Stimulated activated CD4-positive, alpha-beta T cell treated with anti-CD3 and anti-CD28 coated beads, Interleukin-4, amount 100 ng/mL, for 1 hour (primary cell): ENCODE measurements around the gene BBX.
"Not testable (repeated sequence)": the region's sequence is repeated elsewhere in the genome, so short reads cannot be mapped to it uniquely, and the experiment has no call there.

Experiments
- DNase-seq: peaks from one replicate; pipeline ENCODE4 v3.0.0-alpha.2; 2020

Gene BBX

DNA sequence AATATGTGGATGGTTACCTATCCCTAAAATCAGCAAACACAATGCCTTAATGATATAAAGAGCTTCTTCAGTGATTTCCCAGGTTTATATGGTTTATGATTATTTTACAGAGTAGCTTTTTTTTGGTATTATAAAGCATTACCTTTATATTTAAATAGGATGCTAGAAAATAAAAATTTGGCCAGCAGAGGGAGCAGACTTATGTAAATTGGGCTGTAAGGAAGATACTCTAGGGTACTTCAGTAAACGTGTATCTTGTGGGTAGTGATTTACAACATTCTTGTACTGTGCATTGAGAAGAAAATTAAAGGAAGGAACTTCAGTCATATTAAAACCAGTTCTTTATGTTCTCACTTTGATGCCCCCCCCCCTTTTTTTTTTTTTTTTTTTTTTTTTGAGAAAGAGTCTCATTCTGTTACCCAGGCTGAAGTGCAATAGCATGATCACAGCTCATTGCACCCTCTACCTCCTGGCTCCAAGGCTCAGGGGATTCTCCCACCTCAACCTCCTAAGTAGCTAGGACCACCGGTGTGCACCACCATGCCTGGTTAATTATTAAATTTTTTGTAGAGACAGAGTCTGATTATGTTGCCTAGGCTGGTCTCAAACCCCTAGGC, 167.9 kb downstream of the BBX start:
- DNase-seq: no peak

DNA sequence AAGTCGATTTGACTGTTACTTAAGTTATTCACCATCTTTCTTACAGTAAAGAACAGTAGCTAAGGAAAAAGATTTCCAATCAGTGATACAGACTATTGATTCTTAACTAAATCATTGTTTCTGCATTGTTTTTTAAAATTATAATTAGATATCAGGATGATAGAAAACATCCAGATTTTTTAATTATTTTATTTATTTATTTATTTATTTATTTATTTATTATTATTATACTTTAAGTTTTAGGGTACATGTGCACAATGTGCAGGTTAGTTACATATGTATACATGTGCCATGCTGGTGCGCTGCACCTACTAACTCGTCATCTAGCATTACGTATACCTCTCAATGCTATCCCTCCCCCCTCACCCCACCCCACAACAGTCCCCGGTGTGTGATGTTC, 169.2 kb downstream of the BBX start:
- not testable (repeated sequence) for DNase-seq

DNA sequence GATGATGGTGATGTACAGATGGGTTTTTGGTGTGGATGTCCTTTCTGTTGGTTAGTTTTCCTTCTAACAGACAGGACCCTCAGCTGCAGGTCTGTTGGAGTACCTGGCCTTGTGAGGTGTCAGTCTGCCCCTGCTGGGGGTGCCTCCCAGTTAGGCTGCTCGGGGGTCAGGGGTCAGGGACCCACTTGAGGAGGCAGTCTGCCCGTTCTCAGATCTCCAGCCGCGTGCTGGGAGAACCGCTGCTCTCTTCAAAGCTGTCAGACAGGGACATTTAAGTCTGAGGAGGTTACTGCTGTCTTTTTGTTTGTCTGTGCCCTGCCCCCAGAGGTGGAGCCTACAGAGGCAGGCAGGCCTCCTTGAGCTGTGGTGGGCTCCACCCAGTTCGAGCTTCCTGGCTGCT, 174.6 kb downstream of the BBX start:
- not testable (repeated sequence) for DNase-seq

DNA sequence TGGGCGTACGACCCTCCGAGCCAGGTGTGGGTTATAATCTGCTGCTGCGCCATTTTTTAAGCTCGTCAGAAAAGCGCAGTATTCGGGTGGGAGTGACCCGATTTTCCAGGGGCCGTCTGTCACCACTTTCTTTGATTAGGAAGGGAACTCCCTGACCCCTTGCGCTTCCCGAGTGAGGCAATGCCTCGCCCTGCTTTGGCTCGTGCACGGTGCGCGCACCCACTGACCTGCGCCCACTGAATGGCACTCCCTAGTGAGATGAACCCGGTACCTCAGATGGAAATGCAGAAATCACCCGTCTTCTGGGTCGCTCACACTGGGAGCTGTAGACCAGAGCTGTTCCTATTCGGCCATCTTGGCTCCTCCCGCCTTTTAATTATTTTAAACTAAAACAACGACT, 175.1 kb downstream of the BBX start:
- DNase-seq: not testable (repeated sequence)

DNA sequence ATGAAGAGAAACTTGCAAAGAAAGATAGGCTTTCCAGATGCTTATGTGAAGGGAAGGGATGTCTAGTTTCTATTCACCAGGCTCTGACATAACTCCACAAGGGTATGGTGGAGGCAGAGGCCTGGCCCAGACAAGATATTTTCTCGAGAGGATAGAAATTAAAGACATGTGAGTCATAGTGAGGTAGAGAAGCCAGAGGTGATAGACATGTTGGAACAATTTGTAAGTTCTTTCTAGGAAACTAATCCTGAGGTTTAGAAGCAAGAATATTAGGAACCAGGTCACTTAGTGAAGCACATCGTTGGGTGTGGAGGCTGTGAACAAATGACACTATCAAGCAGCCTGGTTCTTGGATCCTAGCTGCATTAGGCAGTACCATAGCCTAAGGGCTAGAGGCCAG, 176.9 kb downstream of the BBX start:
- DNase-seq: no peak

DNA sequence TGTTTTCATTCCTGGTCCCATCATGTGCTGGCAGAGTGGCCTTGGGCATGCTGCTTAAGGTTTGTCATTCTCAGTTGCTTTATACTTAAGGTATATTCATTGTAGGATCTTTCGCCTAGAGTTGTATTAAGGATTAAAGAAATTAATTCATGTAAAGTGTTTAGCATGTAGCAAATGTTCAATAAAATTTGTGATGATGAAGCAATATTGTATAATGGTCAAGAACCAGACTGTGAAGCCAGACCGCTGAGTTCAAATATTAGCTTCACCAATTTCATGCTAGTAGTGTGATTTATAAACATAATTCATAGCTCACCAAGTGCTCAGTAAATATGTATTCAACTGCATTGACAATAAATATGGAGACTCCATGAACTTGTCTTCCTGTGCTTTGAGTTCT, 178.5 kb downstream of the BBX start:
- DNase-seq: no peak

DNA sequence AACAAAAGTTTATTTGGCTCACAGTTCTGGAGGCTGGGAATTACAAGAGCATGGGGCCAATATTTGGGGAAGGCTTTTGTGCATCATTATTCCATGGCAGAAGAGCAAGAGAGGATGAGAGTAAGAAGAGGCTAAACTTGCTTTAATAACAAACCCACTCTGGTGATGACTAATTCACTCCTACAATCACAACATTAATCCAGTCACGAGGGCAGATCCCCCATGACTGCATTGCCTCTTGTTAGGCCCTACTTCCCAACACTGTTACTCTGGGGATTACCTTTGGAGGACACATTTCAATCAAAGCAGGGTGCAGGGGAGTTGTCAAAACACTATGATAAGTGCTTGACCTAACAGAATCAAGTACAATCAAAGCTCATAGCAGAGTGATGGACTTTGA, 181.7 kb downstream of the BBX start:
- no peak for DNase-seq

DNA sequence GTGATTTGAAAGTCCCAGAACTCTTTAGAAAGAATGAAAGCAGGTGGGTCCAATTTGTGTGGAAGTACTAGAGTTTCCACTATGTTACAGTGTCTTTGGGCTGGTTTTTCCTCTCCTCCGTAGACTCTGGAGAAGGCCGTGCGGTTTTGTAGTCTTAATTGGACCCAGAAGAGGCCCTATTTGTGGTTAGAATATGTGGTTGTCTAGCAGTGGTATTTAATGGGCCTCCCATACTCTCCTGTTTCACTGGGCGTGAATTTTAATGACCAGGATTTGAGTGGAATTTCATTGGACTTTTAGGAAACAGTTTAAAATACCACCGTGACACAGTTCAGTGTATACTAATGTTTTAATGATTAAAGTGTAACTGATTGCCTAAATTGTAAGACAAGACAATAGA, 182.3 kb downstream of the BBX start:
- DNase-seq: no peak

DNA sequence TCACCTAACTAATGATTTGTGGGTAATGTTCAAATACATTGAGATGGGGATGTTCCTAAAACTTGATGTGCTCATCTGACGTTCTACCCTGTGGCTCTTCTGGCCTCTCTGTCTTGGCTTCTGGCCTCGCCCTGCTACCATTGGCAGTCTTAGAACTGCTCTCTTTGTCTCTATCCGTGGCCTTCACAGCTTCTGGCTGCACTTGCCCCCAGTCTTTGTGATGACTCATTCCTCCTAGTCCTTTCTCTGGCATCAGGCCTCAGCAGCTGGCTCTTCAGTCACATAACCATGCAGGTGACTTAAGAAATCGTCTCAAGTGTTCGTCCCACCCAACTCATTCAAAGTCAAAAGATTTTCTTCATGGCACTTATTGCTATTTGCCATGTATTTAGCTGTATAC, 188.1 kb downstream of the BBX start:
- no peak for DNase-seq

DNA sequence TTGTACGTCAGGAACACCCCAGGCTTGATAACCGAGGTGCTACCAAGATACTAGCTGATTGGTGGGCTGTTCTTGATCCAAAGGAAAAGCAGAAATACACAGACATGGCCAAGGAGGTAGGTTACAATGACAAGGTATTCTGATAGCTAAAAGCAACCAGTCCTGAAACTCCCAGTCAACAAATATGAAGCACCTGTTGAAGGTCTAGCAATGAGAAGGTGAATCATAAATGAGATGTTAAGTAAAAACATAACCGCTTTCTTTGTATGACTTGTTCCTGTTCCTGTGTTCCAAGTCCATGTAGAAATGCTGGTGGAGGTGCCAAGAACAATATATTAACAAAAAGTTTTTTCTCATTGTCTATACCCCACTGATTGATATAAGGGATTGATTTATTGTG, 194.0 kb downstream of the BBX start:
- DNase-seq: no peak

DNA sequence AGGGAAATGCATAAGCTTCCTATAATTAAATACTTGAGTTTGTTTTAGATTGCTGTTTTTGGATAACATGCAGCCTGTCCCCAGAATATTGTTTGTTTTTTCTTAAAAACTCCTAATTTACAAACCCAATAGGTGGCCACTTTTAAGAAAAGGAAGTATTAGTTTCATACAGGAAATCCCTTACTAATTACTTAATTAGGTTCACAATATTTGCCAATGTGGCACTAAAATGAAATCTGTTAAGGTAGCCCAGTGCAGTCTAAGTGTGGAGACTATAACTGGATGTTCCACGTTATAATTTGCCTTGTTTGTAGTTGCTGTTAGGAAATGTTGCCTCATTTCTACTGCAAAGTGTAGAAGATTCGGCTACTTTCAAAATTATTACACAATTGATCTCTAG, 195.8 kb downstream of the BBX start:
- DNase-seq: no peak

DNA sequence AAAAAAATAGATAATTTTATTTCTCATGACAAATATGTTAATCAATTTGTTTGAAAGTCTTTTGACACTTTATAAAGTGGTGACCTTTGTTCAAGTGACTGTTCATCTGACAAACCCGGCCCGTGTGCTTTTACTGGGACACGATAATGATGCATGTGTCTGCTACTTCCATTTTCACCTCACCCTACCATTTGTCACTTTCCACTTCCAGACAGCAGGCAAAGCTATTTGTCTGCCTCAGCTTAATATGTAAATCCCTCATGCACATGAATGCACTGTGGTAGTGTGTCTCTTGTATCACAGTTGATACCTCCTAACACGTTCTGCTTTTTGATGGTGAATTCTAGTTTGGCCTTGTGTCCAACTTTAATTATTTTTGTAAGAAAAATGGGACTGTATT, 204.3 kb downstream of the BBX start:
- no peak for DNase-seq

DNA sequence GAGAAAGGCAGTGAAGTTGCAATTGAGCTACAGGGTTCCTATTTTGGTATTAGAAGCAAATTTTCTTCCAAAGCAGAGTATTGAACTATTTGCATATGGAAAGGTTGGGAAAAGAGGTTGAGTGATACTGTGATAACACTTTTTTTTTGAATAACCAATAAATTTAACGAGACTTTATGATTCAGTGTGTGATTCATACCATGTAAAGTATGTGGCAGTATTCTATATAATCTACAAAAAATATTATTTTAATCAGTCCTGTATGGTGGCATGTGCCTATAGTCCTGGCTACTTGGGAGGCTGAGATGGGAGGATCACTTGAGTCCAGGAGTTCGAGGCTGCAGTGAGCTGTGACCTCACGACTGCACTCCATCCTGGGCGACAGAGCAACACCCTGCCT, 206.9 kb downstream of the BBX start:
- DNase-seq: no peak

DNA sequence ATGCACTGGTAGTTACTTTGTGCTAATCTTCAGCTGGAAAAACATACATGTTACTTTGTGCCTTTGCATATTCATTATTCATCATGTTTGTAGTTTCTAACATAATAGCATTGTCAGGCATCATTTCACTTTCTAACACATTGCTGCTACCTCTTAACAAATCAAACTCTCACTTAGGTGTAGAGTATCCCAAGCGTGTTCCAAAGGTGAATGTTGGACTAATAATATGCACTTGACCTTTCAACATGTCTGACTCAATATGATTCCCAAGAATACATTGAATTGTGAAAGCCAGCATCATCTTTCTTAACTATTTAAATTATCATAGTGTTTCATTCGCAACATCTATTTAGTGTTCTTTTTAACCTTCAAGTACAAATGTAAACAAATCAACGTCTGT, 211.6 kb downstream of the BBX start:
- DNase-seq: no peak

DNA sequence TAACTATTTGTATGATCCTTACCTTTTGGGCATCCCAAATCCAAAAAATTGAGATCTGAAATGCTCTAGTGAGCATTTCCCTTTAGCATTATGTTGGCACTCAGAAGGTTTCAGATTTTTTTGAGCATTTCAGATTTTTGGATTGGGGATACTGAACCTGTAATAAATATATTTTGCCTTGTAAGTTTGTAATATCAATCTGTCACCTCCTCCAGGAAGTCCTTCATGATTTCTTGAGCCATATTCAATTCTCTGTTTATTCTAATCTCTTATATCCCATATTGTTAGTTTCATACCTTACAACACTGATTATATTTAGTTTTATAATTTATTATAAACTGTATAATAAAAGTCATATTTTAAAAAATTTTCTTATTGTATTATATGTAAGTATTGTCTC, 215.2 kb downstream of the BBX start:
- DNase-seq: no peak

DNA sequence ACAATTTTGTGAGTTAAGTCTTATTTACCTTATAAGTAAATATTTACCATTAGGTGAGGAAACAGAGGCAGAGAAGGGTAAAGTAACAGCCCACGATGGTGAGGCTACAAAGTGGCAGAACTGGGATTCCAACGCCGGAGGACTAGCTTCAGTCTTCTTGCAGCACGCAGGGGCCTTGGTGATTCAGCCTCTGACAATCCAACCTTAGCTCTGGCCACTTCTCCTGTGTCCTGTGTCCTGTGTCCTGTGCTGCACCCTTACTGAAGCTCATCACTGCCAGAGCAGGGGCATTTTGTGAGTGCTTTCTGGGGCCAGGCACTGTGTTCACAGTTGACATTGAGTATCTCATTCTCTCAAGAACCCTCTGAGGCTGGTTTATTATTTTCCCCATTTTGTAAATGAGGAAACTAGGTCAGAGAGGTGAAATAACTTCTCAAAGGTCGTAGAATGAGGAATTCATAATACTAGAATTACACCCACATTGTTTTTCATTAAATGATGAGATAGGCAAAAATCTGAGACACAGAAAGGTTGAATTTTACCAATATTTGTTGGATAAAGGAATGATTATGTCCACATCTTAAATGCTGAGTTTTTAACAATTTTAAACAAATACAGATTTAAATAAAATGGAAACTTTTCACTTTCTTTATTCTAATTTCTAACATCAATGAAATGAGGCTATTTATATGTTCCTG, 215.9 kb downstream of the BBX start:
- no peak for DNase-seq

DNA sequence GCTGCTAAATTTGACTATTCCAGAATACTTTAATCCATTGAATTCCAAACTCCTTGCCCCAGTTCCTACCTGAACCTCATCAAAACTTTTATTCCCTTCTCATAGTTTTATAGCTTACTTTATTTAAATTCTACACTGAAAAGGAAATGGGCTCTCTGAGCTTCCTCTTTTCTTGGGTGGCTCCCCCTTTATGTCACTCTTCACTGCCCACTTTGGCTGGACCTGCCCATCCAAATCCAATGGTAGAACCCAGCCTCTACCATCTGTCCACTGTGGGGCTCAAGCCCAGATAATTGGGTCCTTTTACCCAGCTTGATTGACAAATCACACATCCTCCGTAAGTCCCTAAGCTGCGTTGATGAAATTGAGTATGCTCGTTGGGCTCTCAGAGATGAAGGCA, 216.5 kb downstream of the BBX start:
- no peak for DNase-seq

DNA sequence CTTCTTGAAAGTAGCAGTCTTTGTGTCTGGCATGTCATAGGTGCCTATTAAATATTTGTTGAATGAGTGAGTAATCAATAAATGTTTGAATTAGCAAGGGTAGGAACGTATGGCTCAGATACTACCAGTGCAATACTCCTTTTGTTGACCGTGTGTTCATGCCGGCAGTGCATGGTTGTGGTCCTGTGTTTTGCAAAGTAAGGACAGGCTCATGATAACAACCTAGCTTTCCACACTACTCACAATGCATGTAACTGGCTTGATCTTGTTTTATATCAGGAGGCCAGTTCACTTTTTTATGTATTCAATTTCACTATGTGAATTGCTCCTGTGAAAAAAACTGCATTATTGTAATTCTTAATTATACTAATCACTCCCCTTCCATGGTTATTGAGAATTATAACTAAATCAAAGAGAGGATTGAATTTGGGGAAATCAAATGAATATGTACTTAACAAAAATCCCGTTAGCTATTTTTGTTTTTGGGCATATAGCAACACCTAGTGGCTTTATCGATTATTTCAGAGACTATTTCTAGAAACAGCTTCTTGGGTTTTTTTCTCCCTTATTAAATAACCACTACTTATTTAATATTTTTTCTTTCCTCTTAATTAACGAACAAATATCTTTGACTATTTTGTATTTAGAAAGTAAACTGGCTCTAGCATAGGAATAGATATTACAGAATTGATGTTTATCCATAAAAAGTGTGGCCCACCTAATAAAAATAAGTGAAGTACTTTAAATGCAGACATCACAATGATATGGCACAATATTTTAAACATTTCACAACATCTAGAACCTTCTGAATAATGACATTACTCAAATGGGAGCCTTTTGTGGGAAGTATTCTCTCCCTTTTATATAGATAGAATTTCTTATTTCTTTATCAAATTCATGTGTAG, 218.5 kb downstream of the BBX start:
- no peak for DNase-seq

DNA sequence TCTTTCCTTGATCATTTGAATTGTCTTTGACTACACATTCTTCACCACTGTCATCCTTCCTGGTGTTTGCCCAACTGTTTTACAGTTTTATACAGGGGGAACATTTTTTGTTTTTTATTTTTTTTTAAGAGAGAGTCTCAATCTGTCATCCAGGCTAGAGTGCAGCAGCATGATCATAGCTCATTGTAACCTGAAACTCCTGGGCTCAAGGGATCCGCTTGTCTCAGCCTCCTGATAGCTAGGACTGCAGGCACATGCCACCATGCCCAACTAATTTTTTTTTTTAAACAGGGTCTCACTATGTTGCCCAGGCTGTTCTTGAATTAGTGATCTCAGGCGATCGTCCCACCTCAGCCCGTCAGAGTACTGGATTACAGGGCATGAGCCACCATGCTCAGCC, 222.6 kb downstream of the BBX start:
- no peak for DNase-seq

DNA sequence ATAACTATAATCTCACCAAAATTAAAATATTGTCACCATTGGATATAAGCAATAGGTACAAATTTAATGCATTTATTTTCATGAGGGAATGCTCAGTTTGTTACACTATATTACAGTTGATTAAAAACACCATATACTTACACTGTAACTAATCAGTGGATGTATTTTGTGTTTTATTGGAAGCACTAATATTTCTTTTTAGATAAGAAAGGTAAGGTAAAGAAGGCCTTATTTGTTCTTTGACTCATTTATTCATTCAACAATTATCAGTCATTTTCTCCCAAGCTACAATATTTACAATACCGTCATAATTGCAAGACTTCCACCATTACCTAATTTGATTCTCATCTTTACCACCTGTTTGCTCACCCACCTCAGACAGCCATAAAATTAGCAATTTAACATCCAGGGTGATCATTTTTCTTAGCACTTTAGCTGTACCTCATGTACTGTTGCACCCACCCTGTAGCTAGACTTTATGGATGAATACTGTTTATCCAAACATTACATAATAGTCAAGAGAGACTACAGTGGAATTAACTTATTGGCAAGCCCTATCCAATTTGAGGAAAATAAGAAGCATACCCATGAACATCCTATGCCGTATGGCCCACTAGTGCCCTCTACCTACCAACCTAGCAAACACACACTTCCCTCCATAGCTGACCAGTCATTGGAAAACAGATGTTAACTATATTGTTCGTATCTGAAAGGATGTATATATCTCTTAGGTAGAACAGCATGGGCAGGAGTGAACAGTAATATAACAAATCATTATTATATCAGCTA, 229.6 kb downstream of the BBX start:
- no peak for DNase-seq

DNA sequence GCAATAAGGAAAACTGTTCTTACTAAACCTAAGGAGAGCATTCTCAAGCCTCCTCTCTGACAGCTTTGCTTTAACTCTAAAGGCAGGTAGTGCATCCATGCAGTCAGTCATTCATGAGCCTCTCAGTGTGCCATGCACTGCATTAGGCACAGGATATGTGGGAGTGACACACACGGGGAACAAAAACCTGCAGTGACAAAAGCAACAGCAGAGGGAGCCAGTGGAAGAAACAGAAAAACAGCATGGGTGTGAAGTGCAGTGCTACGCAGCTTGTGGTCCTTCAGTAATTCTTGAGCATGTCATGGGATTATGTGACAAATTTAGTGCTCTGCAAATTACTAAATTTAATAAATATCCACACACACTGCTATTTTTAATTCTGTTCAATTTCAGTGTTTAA, 230.7 kb downstream of the BBX start:
- peak; percentile 2 for DNase-seq

DNA sequence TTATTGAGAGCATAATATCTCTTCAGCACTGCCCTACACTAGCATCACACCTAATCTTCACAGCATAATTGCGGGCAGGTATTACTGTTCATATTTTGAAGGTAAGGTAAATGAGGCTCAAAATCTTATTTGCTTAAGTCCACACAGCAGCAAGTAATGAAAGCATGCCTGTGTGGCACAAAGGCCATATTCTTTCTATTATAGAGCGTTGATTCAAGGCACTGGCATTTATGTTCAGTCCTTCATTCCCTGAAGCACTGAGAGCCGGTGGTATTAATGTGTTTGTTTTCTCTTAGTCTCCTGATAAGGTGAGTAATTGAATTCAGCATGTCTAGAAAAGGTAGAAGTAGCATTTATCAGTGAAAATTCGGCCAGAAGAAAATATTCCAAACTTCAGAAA, 231.2 kb downstream of the BBX start:
- no peak for DNase-seq

DNA sequence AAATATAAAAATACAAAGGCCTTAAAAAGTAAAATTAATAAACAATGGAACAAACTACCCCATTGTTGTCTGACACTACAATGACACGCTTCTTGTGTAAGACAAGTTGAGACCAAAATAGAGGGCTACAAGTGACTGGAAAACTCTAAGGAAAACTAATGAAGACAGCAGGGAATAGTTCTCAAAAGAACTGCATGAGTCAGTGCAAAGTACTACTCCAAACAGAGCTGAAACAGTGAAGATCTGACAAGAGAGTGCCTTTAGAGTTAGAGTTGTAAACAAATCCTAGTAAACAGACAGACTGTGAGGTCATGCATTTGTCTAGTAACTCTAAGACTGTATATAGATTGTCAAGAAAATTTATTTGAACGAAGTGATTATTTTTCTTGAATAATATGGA, 233.9 kb downstream of the BBX start:
- no peak for DNase-seq
